HG02610 (cell line): ENCODE measurements around the gene SLC29A2.
A peak's percentile ranks its signal among the peaks of the same experiment; 100 is the strongest.

Experiments used
- ATAC-seq: cut with Tn5 transposase; IDR thresholded peaks from one replicate; pipeline ENCODE4 v1.9.1; 2021; ENCODE audit warnings: mild to moderate bottlenecking, moderate library complexity; ENCODE audit not compliant: unreplicated experiment

Gene SLC29A2

DNA sequence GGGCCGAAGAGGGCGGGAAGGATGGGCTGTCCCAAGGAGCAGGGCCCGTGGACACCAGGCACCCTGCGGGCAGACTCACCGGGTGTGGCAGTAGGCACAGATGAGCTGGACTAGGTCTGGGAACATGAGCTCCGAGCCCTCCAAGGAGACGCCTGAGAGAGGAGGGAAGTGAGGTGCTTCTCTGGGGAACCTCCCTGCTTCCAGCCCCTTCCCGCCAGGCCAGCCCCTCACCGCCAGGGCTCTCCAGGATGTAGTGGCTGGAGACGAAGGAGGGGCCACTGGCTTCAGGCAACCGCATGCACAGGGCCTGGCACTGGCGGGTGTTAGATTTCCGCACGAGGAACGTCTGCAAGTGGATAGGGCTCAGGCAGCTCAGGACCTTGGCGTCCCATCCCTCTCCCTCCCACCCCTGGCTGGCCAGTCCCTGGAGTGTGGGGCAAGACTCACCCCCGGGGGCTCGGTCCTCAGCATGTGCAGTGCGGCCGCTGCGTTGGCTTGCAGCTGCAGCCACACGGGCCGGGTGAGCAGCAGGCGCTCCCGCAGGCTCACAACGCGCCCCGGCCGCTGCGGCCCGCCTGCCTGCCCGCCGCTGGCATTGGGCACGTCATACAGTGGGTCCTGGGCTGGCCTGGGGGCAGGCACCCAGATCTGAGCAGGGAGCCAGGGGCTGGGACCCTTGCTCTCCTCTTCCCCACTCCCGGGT, 35.9 kb downstream of the SLC29A2 start:
- no peak for ATAC-seq

DNA sequence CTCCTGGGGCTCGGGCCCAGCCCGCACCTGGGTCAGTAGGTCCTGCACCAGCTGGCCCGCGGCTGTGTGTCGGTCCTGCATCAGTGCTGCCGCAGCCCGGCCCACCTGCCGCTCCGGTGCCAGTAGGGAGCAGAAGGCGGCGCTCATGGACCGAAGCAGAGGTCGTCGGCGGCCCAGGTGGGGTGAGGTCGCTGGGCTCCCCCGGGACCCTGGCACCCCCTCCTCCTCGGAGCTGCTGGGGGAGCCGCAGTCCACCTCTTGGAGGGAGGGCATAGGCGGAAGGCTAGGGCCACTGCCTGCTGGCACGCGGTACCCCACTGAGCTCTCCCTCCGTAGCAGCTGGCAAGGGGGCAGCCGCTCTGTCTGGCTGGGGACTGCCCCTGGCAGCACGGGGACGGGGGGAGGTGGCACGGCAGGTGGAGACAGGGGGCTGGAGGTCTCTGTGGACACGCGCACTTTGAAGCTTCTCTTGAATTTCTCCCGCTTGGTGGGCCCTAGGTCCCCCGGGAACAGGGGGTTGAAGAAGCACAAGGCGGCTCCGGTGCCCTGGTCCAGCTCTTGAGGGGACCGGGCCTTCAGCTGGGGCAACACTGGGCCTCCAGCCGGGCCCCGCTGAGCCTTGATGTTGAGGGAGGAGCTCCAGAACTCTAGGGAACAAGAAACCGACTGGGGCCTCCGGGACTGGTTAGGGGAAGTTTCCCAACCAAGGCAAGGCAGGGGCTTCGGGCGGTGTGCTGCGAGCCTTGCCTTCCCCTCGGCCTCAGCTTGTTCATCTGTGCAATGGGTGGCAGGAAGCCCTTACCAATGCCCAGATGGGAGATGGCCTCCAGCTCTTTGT, 36.7 kb downstream of the SLC29A2 start:
- ATAC-seq = no peak

DNA sequence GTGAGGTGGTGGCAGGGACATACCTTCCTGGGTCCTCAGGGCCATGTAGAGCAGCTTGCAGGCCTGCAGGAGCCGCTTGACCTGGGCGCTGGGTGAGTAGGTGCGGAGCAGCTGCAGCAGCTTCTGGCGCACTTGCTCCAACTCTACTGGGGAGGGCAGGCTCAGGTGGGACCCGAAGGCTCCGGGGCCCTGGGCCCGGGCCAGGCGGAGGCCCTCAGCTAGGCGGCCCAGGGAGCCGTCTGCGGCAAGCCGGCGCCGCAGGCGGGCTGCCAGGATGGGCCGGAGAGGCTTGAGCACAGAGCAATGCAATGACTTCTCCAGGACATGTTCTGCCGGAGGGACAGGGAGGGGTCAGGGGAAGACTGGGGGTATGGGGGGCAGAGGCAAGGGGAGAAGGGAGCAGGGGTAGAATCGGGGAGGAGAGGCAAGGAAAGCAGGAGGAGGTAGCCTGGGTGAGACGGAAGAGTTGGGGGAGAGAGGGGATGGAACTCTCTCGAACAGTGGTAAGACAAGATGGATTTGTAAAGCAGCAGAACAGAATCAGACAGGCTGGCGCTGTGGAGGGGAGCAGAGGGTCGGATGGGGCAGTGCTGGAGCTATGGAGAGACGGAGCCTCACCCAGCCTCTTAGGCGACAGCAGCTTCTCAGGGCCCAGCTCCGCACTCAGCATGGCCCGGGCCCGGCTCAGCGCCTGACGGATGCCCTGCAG, 37.5 kb downstream of the SLC29A2 start:
- ATAC-seq = no peak

DNA sequence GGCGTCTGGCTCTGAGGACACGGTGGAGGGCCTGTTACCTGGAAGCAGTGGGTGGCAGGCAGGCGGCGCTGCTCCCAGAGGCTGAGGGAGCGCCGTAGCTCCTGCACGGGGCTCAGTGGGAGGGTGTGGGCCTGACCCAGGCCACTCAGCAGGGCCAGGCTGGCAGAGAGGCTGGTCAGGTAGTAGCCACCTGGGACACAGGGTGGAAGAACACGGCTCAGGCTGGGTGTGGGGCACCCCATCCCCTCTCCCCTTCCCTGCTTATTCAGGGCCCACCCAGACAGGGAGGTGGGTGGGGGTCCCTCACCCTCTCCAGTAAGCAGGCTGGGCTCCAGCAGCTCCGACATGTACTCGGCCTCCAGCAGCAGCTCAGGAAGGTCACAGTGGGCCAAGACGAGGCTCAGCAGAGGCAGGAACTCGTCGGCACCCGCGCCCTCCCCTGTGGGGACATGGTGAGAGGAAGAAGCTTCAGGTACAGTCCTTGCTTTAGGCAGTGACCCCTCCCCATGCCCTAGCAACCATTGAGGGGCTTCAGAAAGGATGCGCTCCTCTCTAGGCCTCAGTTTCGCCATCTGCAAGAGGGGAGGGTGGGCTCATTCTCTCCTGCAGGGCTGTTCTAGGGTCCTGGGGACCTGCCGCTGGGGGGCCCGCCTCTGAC, 38.2 kb downstream of the SLC29A2 start:
- ATAC-seq = no peak

DNA sequence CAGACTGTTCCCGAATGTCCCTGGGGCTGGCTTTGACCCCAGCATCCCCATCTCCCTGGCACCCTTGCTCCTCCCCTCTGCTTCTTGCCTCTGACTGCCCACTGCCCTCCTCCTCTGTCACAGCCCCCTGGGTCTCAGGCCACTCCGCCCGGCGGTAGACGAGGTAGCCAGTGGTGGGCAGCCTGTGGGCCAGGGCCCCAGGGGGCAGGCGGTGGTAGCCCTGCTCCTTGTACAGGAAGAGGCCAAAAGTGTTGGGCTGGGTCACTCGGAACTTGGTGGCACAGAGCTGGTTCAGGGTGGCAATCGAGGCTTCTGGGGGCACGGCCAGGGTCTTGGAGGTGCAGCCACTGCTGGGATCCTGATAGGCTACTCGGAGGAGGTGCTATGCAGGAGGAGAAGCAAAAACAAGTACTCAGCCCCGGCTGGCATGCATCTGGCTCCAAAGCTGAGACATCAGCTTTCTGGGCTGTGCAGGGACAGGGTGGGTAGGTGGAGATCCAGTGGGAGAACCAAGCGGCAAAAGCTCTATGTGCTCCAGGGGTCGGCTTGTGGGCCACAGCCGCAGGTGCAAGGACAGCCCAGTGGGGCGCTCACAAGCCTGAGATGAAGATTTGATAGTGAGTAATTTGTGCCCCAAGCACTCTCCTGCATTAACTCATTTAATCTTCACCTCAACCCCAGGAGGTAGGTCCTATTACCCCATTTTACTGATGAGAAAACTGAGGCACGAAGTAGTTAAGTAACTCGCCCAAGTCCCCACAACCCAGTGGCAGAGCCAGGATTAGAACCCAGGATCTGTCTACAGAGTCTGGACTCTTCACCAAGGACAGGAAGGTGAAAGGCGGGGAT, 39.0 kb downstream of the SLC29A2 start:
- no peak for ATAC-seq

DNA sequence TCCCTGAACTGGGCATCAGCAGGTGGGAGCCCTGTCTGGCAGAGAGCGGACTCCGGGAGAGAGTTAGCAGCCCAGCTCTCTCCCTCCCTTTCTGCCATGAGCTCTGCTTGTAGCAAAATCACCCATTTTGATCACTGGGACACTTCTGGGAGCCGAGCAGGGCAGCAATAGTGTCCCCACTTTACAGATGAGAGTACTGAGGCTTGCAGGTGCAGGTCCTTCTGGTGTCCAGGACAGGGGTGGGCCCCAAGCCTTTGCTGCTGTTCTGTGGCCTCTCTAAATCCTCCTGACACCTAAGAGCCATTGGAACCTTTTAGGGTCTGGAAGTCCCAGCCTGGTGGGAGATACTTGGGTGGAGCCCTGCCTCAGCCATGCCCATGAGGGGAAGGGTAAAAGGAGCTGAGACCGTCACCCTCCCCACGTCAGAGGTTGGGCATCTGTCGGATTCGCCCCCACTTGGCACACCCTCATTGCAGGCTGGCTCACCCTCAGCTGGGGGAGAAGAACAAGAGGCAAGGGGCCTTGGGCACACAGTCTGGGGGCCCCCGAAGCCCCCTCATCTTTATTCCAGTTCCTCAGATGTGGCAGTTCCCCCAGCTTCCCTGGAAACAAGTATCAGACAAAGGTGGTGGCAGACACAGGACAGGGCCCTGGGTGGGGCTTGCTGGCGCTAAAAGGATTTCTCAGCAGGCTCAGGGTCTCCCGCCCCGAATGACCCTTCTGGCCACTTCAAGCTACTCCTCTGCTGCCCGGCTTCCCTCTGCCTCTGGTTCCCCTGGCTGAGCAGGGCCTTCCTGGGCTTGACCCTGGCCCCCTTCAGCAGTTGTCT, 39.8 kb downstream of the SLC29A2 start:
- no peak for ATAC-seq

DNA sequence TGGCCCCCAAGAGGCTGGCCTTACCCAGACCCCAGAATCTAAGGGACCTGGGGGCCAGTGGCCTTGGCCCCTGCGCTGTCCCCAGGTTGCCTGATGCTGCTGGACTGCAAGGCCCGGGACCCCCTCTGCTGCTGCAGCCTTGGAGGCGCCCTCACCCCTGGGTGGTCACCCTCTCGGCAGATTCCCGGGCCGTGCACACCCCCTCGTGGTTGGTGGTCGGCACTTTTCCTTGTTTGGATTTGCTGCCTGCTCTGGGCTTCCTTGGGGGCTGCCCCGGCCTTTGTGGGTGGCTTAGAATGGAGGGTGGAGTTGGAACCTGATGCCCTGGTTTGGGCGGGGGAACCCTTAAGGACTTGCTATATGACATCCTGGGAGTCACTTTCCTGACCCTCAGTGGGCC, 40.6 kb downstream of the SLC29A2 start:
- no peak for ATAC-seq

DNA sequence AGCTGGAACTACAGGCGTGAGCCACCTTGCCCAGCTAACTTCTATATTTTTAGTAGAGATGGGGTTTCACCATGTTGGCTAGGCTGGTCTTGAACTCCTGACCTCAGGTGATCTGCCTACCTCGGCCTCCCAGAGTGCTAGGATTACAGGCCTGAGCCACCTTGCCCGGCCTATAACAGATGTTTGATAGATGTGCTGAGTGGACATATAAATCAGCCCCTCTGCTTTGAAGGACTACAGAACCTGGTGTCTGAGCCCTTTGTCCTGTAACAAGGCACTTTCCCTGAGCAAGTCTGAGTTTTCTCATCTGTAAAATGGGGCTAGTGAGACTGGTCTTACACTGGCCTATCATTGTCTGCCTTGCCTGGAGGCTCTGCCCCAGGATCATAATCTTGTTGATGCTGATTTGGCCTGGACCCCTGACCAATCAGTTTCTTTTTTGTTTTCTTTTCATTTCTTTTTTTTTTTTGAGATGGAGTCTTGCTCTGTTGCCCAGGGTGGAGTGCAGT, 42.3 kb downstream of the SLC29A2 start:
- no peak for ATAC-seq

DNA sequence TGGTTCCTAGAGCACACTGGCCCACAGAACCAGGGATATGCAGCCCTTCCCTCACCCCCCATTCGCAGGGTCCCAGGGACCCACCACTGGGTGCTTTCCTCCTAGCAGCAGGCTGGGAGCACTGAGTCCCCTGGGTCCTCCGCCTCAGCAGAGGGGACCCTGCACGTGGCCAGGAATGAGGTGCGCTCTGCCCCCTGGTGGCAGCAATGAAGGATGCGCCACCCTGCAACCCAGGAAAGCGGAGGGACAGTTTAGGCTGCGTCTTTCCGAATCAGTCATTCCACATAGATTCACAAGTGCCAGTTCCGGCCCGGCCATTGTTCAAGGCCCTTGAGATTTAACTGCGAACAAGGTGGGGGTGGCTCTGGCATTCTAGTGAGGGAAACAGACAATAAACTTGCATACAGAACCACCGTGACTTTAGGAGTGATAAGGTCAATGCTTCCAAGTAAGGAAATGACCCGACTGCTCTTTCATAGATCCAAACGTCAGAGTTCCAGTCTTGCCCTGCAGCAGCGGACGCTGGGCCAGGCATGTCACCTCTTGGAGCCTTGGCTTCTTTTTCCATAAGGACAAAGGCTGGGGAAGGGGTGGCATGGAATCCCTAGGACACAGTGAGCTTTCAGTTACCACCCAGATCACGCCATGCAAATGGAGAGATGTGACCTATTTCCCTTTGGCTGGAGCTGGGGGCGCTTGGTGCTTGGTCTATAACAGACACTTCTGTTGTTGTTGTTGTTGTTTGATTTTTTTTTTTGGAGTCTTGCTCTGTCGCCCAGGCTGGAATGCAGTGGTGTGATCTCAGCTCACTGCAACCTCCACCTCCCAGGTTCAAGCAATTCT, 43.0 kb downstream of the SLC29A2 start:
- peak; percentile 60 for ATAC-seq

DNA sequence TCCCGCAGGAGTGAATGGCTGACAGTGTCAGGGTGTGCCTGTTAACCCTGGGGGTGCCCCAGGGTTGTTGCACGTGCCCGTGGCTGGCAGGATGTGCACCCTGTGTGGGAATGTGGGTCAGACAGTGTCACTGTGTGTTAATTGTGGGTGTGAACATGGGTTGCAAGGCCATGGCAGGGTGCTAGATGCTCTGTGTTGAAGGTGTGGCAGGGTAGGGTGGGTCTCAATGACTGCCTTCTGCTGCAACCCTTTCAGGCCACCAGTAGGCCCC, 43.6 kb downstream of the SLC29A2 start:
- ATAC-seq = no peak

DNA sequence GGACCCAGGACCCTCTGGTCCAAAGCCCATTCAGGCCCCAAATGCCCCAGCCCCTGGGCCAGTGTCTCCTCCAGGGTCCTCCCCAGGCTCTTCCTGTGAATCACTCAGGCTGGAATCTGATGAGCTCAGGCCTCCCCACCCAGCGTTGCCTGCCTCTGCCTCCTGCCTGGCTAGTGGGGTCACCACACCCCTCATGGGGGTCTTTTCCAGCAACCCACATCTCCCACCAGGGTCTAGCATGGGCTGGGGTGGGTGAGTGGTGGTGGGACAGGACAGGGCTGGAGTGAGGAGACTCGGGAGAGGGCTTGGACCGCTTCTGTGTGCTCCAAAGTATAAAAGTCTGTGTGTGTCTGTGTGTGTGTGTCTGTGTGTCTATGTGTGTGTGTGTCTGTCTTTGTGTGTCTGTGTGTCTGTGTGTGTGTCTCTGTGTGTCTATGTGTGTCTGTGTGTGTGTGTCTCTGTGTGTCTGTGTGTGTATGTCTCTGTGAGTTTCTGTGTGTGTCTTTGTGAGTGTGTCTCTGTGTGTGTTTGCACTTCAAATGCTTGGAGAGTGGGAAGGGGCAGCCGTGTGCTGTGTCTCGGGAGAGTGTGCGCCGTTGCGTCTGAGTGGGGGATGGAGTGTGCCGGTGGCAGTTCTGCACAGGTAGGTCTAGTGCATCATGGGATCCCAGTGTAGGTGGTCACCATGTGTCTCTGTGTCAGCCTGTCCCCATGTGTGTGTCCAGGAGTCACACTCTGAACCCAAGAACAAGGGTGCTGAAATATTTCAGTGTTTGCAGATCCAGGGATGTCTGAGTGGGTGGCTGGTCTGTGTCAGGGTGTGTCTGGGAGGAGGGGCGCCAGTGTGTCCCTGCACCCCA, 44.2 kb downstream of the SLC29A2 start:
- ATAC-seq = no peak

DNA sequence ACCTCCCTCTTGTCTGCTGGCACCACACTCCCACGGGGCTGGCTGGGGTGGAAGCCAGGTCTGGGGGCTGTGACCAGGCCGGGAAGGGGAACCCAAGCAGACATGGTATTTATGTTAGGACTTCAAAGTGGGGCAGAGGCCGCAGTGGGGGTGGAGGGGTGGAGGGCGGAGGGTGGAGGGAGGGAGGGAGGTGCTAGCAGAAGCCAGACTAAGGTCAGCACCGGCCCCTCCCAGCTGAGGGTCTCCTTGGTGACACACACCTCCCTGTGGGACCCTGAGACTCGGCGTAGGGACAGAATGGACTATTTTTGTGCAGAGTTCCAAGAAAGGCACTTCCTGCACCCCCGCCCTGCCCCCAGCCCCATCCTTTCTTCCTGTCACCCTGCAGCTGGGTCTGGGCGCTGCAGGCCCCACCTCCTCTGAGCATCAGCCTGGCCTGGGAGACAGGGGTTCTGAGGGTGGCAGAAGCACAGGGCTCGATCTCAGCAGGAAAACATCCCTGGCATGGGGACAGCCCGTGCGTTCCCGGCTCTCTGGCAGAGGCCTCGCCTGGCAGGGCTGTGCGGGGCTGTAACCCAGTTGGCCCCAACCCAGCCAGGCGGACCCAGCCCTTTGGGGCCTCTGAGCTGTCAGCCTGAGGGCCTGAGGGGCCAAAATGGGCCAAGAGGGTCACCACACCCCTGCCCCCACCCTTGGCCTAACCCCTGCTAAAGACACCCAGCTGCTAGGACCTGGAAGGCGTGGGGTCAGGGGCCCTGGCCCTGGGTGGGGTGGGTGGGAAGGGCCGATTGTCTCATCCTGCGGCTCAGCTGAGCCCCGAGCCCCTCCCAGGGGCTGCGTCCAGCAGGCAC, 45.1 kb downstream of the SLC29A2 start:
- ATAC-seq = no peak

DNA sequence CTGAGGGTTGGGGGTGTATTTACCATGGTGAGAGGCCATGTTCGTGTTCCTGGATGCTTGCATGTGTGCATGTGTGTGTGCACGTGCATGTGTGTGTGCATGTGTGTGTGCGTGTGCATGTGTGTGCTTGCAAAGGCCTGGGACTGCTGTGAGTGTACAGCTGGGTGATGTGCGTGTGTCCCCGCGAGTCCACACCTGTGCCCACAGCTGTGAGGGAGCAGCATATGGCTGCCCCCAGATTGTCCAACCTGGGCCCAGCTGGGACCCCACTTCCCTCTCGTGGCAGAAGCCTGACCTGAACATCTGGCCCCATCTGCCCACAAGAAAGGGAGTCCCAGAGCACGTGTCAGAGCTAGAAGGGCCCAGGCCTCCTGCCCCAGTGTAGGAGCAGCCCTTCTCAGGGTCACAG, 46.3 kb downstream of the SLC29A2 start:
- ATAC-seq = no peak

DNA sequence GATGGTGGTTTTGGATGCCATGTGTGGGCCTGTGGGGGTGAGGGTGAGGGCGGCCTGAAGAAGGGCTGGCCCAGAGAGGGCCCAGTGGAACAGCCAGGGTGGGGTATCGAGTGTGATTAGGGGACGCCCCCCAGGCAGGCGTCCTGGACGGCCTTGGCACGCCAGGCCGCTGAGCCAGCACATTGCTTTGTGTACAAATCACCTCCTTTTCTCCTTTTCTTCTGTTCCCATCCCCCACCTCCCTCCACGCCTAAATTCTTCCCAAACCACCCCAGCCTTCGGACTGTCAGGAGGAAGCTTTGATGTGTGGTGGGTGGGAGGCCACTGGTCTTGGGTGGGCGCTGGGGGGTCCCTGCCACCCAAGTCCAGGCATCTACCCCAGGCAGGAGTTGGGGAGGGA, 46.9 kb downstream of the SLC29A2 start:
- ATAC-seq = no peak

DNA sequence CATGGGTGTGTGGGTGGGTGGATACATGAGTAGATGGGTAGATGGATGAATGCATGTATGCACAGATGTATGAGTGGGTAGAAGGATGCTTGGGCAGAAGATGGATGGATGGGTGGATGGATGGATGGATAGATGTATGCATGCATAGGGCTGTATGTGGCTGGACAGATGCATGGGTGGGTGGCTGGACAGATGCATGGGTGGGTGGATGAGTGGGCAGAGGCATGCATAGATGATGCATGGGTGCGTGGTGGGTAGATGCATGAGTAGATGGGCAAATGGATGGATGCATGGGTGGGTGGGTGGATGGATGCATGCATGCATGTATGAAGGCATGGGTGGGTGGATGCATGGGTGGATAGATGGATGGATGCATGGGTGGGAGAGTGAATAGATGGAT, 47.9 kb downstream of the SLC29A2 start:
- ATAC-seq = no peak

DNA sequence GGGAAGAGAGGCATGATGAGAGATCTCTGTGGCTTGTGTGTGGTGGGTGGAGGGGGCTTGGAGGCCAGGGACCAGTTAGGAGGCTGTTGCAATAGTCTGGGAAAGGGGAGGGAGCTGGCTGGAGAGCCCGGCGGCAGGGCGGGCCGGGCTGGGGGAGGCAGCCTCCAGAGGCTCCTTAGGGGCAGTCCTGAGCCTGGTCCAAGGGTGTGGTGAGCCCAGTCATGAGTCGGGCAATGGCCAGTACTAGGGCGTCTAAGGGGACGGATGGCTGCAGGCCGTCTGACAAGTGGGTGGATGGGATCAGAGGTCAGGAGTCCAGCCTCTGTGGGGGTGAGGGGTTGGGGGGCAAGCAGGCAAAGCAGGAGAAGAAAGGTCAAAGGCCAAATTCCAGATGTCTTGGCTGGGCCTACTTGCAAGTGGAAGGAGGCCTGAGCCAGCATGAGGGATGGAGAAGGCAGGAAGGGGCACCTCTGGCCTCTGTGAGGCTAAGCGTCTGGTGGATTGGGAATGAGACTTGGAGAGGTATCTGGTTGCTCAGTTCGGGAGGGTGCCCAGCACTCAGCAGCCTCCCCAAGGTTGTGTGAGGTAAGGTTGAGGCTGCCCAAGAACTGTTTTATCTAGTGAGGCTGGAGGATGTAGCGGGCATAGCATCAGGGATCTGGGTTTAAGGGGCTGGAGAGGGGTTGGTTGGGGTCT, 48.7 kb downstream of the SLC29A2 start:
- no peak for ATAC-seq
